HG02885 (cell line): ENCODE results near the gene SCAMP1.
A peak's percentile ranks its signal among the peaks of the same experiment; 100 is the strongest.

Source experiments
- ATAC-seq: cut with Tn5 transposase; IDR thresholded peaks from one replicate; pipeline ENCODE4 v1.9.1; 2021; ENCODE audit warnings: mild to moderate bottlenecking; ENCODE audit not compliant: unreplicated experiment, poor library complexity

Gene SCAMP1

DNA sequence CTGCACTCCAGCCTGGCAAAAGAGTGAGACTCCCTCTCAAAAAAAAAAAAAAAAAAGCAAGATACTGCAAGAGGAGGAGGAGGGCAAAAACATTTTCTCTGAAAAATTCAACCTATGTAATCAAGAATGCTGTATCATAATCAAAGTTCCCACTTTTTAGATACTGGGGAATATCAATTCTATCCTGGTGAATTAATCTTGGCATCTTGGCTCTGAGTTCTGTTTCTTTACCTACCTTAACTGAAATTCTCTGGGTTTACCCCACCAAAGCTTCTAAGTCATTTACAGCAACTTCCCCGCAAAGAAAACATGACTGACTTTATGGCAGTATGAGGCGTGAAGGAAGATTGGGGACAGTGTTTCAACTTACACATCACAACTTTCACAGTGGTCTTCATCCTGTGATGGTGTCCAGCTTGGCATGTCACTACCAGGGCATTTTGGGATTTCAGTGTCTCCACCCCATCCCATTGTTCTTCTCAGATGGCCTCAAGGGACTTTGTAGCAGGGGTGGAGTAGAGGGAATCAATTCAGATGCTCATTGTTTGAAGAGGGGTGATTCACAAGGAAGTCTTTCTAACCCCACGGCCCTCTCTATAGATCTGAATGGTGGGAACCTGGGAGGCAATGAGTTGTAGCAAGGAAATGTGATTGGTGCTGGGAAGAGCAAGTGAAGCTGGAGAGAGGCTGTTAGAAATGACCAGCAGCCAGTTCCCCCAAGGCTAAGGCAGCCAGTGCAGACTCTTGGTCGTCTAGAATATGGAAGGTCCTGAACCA lies 130.5 kb downstream of the SCAMP1 start:
- no peak for ATAC-seq

DNA sequence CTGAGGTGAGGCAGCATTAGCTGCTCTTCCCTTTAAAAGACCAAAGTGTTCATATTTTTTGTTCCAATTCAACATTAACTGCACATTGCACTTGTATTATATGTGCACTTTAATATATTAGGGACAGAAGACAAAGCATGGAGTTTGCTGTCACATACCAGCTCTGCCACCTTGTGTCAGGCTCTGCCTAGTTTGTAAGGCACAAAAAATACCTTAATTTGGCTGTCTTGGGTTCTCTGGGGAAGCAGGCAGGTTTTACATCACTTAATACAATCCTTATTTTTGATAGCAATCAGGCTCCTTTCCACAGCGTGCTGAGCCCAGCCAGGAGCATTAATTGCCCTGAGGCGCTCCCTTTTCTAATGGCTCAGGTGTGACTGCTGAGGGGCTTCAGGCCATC lies 131.8 kb downstream of the SCAMP1 start:
- no peak for ATAC-seq

DNA sequence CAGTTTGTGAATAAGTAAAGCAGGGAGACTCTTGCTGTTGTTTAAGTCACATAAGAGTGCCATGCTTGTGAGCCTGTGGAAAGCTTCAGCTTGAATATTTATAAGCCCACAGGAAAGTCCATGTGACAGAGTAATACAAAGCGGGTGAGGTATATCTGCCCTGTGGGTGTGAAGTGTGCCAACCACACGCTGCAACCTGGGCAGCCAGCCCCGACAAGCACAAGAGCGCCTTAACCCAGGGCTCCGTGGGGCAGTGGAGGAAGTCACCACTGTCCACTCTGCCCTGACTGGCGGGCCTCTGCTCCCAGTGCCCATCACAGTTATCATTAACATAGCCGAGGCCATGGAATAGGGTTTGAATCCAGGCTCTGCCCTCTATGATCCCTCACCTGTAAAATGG lies 132.2 kb downstream of the SCAMP1 start:
- no peak for ATAC-seq

DNA sequence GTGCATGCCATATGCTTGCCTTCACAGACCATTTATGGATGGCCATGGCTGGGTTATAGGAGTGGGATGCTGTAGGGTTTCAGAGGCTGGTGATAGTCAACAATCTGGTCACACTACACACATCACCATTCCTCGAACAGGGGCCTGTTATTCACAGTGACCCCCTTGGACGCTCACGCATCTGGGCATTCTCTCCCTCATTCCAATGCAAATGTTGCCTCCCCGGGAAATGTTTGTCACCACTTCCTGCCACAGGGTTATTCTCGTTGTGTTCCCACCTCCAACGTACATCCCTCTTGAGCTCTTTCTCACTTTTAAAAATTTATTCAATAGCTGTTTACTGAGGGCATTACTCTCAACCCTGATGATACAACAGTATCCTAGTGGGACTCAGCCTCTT lies 135.4 kb downstream of the SCAMP1 start:
- no peak for ATAC-seq

DNA sequence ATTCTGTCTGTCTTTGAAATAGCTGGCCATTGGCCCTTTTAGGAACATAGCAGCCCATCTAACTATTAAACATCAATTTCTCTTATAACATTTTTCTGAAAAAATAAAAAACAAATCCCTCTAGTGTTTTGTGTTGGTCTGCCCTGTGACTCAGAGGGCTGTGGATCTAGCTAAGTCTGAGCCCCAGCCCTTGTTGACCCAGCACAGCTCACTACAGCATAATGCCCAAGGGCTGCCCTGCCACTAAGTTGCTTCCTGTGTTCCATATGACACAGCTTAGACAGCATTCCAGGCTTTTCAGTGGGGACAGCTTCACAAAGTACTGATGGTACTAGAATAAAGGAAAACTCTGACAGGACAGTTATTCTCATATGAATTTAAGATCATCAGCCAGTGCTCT lies 136.0 kb downstream of the SCAMP1 start:
- no peak for ATAC-seq

DNA sequence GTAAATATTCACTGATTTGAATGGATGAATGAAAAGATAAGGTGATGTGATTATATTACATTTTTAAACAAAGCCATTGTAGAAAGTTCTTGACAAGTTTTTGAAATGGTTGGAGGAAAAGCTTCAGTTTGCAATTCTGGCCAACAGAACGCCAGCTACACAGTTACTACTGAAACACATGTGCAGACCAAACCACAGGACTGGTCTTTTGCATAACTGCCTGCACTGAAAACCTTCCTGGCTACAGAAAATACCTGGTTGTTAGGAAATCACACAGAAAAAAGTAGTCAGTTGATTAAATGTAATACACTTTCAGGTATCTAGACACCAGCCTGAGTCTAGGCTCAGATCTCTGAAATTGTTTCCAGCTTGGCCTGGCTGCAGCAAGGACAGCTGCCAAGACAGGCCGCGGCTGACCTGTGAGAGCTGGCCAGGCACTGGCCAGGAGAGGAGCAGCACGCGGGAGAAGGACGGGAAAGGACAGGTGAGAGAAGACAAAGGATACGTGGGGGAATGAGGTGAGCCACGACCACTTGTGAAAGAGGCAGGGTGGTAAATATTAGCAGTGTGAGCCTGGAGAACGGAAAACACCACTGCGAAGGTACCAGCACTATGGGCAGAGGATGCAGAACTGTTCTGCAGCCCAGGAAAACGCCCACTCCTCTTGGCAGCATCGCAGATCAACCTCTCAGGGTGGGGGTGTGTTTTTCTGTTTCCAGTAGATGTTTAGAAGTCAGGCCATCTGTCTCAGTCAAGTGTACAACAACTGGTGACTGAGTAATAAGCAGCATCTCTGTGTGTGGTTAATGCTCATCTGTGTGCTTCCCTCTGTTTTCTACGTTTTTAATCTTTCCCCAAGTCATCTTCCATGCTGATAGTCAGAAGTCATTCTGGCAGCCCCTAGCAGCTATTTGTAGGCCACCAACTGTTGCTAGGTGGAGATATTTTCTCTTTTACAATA lies 137.4 kb downstream of the SCAMP1 start:
- peak; percentile 69 for ATAC-seq

DNA sequence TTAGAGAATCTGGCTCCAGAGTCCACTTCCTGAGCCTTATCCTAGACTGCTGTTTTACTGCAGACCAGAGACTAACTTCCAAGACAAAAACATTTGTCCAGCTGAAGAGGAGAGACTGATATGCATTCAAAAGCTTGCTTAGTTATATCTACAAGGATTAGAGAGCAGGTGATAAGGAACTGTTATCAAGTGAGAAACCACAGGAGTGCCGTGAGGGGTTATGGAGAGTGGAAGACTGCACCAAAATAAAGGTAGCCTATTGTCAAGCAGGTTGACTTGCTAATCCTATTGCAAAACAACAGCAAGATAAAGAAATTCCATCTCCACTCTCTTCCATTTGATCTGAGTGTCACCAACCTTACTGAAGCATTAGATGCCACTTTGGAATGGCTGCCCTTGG lies 139.1 kb downstream of the SCAMP1 start:
- ATAC-seq: no peak

DNA sequence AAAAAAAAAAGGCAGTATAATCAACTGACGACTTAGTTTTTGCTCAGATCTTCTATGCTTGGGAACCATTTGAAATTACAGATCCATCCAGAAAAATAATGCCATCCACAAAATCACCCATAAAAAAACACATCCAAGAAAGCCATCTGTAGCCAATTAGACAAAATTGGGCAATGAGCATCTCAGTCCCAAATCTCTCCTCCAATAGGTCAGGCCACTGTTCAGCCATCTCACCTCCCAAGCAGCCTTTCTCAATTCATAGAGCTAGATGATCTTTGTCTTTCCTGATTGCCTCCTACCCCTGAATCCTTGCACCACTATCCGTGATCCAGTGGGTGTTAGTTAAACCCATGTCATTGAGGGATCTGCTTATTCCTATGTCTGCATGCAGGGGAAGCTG lies 139.6 kb downstream of the SCAMP1 start:
- no peak for ATAC-seq

DNA sequence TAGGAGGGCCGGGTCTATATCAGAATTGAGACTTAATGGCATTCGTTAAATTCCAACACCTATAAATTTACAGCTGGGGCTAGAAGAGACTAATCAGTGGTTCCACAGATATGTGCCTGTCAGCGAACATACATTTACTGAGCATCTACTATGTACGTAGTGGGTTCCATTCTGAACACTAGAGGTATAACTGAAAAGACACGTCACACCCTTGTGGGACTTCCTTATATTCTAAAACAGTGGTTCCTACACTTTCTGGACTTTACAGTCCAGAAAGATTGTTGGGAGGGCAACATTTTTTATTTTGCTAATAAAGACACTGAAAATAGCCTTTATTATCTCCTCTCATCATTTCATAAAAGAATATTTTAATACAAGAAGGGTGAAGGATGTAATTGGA lies 140.5 kb downstream of the SCAMP1 start:
- no peak for ATAC-seq

DNA sequence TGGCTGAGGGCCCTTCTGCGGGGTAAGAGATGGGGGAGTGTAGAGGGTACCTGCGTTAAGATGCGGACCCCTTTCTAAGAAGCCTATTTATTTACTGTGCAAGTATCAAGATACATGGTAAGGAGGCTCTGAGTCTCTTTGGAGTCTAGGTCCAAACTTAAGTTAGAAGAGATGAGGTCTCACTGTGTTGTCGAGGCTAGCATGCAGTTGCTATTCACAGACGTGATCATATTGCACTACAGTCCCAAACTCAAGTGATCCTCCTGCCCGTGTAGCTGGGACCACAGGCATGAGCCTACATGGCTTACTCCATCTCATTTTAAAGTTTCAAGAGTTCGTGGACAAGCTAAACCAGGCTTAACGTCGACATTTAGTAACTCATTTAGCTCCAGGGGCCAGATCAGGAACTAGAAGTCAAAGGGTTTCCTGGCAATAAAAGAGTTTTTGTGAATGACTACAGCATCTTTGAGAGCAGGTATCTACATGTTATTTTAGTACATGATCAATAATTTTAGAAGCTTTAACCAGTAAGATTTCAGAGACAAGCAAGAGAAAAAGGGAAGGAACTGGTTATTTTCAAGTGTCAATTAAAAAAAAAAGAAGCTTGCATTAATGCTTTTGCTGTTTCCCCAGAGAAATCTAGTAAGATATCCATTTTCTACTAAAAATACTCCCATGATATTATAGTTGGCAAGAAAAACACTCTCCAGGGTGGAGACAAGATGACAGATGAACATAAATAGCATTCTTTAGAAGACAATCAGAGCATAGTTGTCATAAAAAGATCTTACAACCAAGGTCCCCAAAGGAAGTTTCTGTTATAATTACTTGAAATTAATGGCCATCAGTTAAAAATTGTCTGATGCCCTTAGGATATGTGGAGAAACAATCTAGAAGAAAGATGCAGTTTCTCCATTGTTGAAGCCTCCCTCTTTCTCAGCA lies 141.3 kb downstream of the SCAMP1 start:
- ATAC-seq: no peak

DNA sequence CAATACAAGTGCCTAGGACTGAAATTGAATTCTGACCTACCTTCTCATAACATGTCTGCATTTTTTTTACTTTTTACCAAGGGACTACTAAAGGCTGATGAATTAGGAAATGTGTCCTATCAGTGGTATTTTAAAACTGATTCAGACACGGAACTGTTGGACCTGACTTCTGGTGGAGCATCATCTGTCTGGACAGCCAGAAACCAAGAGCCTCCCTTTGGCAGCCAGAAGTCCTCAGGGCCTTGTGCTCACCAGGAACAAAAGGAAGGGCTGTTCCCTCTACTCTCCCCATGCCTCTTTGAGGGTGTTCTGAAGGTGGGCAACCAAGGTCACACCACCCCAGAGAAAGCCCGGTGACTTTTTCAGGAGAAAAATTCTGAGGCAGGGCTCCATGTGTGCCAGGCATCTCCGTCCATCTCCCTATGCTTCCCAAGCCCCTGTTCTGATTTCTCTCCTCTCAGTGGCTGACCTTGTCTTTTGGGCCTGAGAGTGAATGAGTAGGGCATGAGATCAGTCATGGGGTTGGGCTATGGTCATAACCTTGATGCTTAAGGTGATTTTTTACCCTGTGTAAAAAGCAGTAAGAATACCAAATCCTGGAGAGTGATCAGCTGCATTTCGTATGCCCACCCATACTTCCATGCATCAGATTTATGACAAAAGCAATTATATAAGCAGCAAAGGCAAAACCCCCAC lies 143.7 kb downstream of the SCAMP1 start:
- no peak for ATAC-seq

DNA sequence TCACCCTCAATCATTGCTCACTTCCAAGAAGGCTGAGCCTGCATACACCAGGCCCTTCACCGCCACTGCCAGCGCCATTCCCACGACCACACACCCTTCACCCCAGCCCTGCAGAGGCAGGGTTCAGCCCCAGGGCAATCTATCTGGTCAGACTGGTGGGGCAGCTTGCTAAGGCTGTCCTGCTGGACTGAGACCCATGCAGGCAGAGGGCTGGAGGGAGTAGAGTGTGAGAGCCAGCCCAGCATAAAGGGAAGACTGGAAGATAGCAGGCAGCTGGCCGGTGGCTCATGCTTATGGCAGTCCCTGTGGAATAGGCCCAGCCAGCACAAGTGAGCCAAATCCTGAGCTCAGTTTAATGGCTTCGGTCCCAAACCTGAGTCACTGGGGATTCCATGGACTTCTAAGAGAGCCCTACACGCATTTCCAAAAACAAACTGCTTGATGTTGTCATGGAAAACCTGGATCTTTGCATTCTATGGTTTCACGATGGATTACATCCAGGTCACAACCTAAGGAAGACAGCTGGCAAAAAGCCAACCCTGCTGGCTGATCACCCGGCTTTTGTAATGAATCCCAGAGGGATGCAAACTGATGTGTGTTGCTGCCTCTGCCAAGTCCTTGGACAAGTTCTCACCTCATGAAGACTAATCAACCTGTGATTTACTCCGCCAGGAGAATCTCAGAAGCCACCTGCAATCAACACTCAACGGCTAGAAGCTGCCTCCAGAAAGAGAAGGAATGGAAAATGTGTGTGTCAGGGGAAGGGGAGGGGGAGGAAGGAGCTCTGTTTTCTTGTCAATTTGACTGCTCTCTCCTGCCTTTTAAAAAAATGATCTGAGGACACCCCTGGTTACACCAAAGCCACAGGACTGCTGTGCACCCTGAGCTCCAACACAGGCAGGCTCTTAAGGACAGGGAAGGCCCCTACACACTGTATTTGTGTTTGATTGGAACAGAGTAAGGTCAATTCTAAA lies 144.6 kb downstream of the SCAMP1 start:
- no peak for ATAC-seq

DNA sequence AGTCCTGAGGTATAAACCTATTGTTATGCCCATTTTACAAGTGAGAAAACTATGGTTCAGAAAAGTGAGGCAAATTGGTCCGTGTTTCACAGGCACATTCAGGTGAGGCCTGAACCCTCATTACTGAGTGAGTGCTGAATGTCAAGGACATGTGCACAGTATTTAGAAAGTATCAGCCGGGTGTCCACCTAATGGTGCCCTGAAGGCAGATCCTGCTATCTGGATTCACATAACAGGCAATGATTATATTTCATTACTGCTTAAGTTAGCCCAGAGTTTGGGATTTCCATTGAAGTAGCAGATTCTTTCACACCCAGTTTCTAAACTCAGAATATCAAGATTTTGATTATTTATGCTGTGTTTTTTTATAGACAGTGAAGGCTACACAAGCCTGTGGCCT lies 145.4 kb downstream of the SCAMP1 start:
- ATAC-seq: no peak

DNA sequence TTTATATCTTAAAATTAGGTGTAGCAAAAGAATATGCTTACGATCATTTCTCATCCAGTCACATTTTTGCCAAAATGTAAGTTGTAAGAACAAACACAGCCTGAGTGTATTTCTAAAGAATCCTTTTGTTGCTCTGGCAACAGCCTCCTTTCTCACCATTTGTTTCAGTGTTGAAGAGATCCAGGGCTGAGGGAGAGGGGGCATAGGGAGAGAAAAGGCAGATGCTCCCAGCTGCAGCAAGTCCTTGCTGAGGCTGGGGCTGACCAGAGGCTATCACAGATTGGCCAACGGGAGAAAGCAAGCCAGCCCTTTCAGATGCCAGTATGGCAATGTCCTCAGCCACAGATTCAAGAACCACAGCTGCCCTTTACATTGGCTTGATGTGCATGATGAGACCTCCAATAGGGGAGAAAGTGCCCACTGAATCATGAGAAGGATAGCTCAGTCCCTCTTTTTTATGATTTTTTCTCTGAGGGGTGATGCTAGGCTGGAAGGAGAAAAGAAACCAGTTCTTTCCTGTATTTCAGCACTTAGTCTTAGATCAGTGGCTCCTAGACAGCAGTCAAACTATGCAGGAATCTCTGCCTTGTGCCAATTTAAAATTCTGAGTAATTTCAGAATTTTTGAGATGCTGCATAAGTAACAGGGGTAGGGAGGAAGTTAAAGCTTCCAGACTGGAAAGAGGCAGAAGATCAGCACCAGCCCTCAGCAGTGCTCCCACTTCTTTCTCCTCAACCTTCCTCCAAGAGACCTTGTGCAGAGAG lies 146.0 kb downstream of the SCAMP1 start:
- ATAC-seq: no peak

DNA sequence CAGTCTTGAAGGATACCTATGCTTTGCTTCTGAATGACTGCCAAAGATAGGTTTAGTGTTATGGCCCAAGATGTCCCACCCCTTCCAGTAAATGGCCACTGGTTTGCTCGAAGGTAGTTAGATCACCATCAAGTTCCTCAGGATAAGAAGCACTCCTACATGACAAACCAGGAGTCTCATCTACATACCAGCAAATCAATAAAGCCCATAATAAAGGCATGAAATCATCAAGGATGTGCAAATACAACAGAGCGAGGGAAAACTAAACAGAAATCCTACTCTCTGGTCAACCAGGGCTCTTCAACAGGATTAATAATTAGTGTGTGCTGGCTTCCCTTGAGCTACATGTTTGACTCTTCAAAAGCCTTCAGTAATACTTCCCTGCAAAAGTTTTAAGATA lies 147.1 kb downstream of the SCAMP1 start:
- no peak for ATAC-seq

DNA sequence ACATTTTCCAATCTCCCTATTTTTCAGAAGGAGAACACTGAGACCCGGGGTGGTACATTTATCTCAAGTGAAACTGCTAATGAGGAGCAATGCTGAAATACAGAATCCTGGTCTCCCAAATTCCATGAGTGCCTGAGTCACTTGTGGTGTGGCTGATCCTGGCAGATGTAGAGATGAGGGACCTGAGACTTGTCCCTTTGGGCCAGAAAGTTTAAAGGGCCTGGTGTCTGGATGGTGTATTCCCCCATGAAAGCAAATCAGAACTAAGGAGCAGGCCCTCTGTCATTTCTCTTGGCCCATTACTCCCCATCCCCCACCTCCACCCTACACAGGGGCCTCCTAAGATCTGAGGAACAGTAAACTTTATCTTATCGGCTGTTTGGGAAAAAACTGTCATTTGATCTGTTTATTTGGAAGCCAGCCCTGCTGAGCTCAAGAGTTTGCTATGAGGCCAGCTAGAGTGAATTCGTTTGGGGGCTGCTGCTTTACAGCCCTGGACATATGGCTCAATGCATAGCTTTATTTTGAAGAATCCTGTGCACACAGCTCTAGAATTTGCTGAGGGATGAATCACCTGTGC lies 147.9 kb downstream of the SCAMP1 start:
- ATAC-seq: no peak

DNA sequence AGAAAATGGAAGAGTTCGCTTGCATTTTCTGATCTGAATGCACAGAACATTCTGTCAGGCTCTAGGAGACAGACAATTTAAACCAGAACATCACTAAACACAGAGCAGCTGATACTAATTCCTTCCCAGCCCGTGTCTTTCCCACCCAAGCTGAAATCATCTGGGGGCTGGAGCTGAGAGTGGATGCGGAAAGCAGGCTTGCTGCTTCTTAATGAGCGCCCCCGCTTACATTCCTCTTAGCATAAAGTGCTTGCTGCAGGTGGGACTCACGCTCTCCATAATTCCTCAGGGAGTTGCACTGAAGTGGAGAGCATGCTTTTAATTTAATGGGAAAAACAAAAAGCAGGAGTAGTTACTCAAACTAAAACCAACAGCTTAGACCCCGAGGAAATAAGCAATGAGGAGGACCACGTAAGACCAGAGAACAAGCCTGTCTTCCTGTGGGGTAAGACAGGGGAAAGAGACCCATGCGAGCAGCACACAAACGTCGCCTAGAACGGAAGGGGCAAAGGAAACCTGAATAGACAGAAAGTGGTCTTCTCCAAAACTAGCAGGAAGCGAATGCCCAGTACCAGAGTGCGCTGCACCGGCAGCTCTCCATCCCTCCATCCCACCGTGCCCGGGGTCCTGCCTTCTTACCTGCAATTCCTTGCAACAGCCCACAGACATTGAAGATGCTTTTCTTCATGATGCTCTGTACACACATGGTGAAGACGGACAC lies 148.9 kb downstream of the SCAMP1 start:
- ATAC-seq: no peak
